Left hindlimb (tissue), 1 donor: ENCODE measurements around the gene CBX8.

Experiments used
- DNase-seq: peaks from one replicate; pipeline ENCODE4 v3.0.0-alpha.2; 2018

CBX8 gene

GRCh38 chr17:79791735-79792161 lies 5.1 kb downstream of the CBX8 start:
- DNase-seq = peak; percentile 36

DNA sequence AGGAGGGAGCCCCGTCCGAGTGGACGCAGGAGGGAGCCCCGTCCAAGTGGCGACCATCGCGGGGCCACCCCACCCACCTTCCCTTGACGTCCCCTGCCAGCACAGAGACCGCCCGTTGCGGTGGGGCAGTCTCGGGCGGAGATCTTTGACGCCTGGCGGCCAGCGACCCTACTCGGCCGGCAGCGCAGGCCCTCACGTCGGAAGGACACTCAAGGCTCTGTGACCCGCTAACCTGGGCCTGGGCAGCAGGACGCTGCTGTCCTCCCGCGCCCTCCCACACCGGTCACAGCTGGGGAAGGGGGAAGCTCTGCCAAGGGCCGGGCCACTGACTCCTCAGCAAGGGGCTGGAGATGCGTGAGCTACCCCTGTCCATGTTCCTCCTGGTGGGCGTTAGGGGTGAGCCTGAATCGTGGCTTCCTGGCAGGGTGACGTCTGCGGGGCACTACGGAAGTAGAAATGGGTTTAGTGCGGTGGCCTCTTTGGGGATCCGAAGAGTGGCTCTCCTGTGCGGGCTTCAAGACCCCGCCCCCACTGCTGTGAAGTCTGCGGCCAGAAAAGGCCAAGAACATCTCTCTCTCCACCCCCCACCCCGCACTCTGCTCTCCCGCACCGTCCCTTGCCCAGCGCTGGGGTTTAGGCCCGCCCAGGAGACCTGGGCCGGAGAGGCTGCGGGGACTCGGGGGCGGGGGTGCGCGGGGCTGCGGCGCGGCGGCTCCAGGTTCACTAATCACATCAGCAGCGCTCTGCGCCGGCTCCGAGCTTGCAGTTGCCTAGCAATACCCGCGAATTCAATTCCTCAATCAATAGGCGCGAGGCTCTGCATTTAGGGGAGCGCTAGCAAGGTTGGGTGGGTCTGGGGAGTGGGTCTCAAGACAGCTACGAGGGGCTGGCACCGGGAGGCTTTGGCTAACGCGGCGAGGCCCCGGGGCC lies 5.8 kb downstream of the CBX8 start:
- DNase-seq = peak; percentile 41

DNA sequence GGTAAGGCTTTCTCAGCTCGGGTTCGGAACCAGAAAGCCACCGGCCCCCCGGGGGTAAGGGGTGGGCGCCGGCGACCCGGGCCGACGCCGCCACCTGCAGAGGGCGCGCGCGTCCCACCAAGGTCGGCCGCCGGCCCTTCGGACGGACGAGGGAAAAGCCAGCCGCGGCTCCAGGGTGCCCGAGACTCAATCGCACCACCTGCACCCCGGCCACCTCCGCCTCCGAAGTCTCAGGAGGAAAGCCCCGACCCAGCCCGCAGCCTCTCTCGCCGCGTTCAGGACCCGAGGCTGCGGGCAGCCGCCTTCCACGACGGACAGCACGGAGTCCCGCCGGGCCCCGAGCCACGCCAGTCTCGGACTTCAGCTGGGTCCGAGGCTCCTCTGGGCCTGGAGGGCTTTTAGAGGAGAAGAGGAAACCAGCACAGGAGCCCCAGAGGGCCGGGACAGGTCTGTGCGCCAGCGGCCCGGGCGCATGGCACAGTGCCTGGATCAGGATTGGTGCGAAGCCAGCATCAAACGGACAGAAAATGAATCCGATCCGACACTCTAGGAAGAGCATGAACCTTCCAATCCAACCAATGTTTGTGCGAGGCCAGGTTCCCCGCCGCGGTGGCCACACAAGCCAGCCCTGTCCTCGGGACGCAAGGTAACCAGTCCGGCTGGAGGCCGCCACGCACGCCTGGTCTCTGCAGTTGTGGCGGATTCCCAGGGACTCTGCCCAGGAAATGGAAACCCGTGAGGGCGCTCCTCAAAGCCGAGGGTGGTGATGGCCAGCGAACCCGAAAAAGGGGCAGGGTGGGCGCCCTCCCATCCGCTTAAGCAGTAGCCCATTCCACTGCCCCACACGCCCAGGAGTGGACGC lies 6.7 kb downstream of the CBX8 start:
- peak; percentile 41 for DNase-seq

- peak; percentile 35 for DNase-seq
These were observed 7.6 kb downstream of the CBX8 start for GRCh38 chr17:79788989-79789942.

GRCh38 chr17:79788455-79788854 lies 8.4 kb downstream of the CBX8 start:
- no peak for DNase-seq

DNA sequence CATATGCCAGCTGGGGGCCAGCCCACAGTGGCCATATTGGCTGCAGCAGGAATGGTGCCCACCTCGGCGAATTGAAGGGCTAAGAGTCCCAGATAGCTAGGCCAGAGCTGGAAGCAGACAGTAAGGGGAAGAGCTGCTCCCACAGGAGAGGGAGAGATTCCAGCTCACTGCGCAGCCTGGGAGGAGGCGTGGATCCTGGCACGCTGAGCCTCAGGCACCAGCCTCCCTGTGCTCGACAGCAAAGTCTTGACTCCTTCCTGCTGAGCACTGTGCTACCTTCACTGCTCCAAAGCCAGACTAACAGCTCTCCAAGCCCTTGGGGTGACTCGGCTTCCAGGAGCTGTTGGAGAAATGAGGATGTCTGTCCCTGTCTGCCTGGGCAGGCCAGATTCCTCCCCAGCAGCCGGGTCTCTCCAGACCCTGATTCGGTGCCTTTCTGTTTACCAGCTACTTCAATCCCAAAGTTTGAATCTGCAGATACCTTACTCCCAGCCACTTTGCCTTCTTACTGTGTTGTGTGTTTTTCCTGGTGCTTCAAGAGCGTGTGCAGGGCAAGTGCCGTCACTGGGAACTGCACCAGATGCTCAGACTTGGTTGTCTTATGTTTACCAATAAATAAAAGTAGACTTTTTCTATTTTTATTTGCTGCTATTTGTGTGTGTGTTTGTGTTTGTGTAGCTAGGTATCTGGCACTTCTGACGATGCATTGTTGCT lies 9.8 kb downstream of the CBX8 start:
- no peak for DNase-seq

- DNase-seq = peak; percentile 20
These were observed 10.7 kb downstream of the CBX8 start for GRCh38 chr17:79785900-79786810.

DNA sequence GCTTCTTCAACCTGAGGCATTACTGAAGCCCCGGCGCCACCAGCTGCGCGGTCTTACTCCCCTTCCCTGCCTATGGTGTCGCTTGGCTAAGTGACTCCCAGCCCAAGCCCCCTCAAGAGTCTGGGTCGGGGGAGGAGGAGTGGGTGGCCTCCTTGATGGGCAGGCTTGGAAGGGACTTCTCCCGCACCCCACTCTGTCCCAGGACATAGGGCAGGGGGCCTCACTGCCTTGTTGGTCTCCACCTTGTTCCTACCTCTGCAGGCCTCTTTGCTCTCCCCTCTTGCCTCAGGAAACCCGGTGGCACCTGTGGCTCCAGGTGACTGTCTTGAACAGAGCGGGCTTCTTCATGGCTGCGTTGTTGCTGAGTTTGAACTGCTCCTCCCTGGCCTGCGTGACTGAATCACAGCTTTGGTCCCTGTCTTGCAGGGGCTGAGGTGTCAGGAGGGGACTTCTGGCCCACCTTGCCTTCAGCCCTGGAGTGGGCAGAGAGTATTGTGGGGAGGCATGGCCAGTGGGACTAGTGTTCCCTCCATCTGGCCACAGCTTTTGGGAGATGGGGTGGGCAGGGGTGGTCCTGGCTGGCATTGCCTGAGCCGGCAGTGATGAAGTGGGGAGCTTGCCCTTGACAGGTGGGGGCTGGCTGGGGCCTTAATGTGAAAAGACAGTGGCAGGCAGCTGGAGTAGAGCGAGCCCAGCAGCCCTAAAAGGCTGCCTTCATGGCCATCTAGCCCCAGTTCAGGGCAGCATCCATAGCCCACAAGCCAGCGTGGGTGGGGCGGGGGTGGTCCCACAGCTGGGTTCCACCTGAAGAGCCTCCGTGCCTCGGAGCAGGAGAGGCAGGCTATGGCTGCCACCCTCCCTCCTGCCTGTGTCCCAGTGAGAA lies 11.6 kb downstream of the CBX8 start:
- peak; percentile 16 for DNase-seq

DNA sequence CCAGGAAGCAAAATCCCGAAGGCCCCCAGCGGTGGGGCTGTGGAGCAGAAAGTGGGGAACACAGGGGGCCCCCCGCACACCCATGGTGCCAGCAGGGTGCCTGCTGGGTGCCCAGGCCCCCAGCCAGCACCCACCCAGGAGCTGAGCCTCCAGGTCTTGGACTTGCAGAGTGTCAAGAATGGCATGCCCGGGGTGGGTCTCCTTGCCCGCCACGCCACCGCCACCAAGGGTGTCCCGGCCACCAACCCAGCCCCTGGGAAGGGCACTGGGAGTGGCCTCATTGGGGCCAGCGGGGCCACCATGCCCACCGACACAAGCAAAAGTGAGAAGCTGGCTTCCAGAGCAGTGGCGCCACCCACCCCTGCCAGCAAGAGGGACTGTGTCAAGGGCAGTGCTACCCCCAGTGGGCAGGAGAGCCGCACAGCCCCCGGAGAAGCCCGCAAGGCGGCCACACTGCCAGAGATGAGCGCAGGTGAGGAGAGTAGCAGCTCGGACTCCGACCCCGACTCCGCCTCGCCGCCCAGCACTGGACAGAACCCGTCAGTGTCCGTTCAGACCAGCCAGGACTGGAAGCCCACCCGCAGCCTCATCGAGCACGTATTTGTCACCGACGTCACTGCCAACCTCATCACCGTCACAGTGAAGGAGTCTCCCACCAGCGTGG lies 12.4 kb downstream of the CBX8 start:
- DNase-seq = peak; percentile 26

DNA sequence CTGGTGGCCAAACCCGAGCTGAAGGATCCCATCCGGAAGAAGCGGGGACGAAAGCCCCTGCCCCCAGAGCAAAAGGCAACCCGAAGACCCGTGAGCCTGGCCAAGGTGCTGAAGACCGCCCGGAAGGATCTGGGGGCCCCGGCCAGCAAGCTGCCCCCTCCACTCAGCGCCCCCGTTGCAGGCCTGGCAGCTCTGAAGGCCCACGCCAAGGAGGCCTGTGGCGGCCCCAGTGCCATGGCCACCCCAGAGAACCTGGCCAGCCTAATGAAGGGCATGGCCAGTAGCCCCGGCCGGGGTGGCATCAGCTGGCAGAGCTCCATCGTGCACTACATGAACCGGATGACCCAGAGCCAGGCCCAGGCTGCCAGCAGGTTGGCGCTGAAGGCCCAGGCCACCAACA lies 13.0 kb downstream of the CBX8 start:
- DNase-seq = peak; percentile 25

- DNase-seq = no peak
These were observed 14.9 kb downstream of the CBX8 start for GRCh38 chr17:79781736-79782575.

GRCh38 chr17:79781012-79781650 lies 15.7 kb downstream of the CBX8 start:
- no peak for DNase-seq

DNA sequence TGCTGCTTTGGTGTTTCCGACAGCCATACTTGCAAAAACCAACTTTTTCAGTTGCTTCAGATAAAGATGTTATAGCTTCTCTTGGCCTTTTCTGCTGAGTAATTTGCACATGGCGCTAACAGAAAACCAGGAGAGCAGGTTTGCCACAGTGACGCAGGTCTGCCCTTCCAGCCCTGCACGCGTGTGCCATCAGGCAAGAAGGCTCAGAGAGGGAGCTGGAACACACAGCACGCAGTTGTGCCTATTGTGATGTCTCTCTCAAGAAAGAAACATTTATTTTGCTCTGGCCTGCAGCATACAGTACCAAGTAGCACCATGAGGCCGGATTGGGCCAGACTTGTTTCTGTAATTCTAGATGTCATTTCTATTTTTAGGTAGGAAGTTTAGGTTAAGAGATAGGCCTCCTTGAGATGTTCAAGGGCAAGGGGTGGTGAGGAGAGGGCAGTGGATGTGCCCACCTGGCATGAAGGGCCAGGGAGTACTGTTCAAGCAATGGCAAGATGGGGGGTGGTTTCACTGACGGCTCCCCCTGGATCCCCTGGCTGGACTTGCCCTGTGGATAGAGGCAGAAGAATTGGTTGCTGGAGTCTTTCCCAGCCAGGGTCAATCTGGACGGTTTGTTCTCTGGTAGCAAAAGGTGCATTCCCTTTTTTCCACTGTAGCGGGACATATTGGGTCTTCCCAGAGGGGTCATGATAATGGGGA lies 17.1 kb downstream of the CBX8 start:
- DNase-seq = no peak

GRCh38 chr17:79779084-79779529 lies 17.8 kb downstream of the CBX8 start:
- no peak for DNase-seq

DNA sequence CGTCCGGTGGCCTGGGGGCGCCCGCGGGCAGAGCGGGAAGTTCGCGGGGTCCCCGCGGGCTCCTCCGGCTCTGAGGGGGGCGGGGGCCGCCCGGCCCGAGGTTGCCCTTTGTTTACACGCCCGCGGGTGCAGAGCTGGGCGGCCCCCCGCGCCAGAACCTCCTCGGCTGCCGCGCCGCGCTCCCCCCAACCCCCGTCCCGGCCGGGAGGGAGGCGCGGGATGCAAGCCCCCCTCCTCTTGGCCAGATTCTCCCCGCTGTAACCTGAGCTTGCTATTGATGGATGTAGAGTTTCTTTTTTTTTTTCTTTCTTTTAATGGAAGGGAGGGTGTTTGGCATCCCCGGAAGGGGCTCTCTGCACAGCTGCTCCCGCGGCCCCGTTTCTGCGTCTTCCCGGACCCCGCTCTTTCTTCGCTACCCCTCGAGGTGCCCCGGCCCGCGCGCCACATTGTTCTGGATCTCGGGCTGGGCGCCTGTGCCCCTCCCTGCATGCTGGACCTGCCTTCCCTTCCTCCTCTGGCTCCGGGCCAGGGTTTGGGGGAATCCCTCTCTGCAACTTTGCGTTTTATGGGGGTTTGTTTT lies 18.3 kb downstream of the CBX8 start:
- DNase-seq = no peak

- peak; percentile 88 for DNase-seq
These were observed 18.9 kb downstream of the CBX8 start, which contains the start of gene CBX2 for GRCh38 chr17:79777894-79778503. Gene CBX2 (plus strand): TSS chr17:79778148. CDS start chr17:79778236, 88 bp downstream.
